KMS-11 (cell line): ENCODE measurements around the gene CHCHD2.
A peak's percentile ranks its signal among the peaks of the same experiment; 100 is the strongest.
"Not testable (repeated sequence)": the region's sequence is repeated elsewhere in the genome, so short reads cannot be mapped to it uniquely, and the experiment has no call there.

Experiments used
- H2AFZ ChIP-seq: fragments of 200-600 bp; sonication (generic); 2 replicates; pipeline ENCODE4 v1.6.1; 2016; ENCODE audit warnings: antibody characterized with exemption, mixed run types, low read depth
- H3K27ac ChIP-seq: fragments of 200-600 bp; sonication (generic); 2 replicates; pipeline ENCODE4 v1.6.1; 2016; ENCODE audit warnings: mild to moderate bottlenecking, mixed run types
- H3K27me3 ChIP-seq: fragments of 200-600 bp; sonication (generic); 2 replicates; pipeline ENCODE4 v1.6.1; 2017; ENCODE audit warnings: mild to moderate bottlenecking, low read depth, mixed run types, moderate library complexity; ENCODE audit not compliant: insufficient read depth
- H3K36me3 ChIP-seq: fragments of 200-600 bp; sonication (generic); 2 replicates; pipeline ENCODE4 v1.6.1; 2017; ENCODE audit warnings: mild to moderate bottlenecking, mixed run types; ENCODE audit not compliant: insufficient read depth
- H3K4me1 ChIP-seq: fragments of 200-600 bp; sonication (generic); 2 replicates; pipeline ENCODE4 v1.6.1; 2016; ENCODE audit warnings: mild to moderate bottlenecking, low read depth, mixed run types; ENCODE audit not compliant: poor library complexity, severe bottlenecking
- H3K4me2 ChIP-seq: fragments of 200-600 bp; sonication (generic); 2 replicates; pipeline ENCODE4 v1.7.0; 2016; ENCODE audit warnings: mild to moderate bottlenecking, mixed run types
- H3K4me3 ChIP-seq: fragments of 200-600 bp; sonication (generic); IDR thresholded peaks from 2 replicates; pipeline ENCODE4 v1.6.1; 2017; ENCODE audit warnings: low read depth, low read length, mixed read lengths; ENCODE audit not compliant: insufficient read depth
- H3K79me2 ChIP-seq: fragments of 200-600 bp; sonication (generic); 2 replicates; pipeline ENCODE4 v1.6.1; 2016; ENCODE audit warnings: low read depth, mixed run types; ENCODE audit not compliant: insufficient read depth
- H3K9ac ChIP-seq: fragments of 200-600 bp; sonication (generic); 2 replicates; pipeline ENCODE4 v1.6.1; 2016; ENCODE audit warnings: mild to moderate bottlenecking, mixed run types
- H4K20me1 ChIP-seq: fragments of 200-600 bp; sonication (generic); 2 replicates; pipeline ENCODE4 v1.6.1; 2016; ENCODE audit warnings: mild to moderate bottlenecking, mixed run types; ENCODE audit not compliant: insufficient read depth
- TF ChIP-seq, protein P1 (sequence below): fragments of 200-600 bp; sonication (generic); conservative IDR thresholded peaks from 2 replicates; pipeline ENCODE4 v1.6.1; 2017; ENCODE audit warnings: low read depth, mild to moderate bottlenecking, antibody characterized with exemption, low read length, moderate library complexity, mixed read lengths

The CHCHD2 gene

DNA sequence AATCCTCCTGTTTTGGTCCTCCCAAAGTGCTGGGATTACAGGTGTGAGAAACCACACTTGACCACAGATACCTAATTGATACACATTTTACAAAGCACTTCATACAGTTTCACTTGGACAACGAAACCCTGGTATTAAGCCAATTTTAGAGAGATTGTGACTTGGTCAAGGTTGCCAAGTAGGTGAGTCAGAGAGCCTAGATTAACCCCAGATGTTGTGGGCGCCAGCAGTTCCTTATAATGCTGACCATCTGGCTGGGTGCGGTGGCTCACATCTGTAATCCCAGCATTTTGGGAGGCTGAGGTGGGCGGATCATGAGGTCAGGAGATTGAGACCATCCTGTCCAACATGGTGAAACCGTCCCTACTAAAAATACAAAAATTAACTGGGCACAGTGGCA, 8.6 kb downstream of the CHCHD2 start:
- H3K9ac ChIP-seq: no peak overlapping the region
- no peaks in the 10 kb centered on the region for H3K79me2 ChIP-seq
- H3K4me2 ChIP-seq: peak overlapping the region; percentile 44; the same call in 1 of the 2 replicates
- H2AFZ ChIP-seq: no peak overlapping the region
- no peaks in the 10 kb centered on the region for H4K20me1 ChIP-seq
- H3K4me3 ChIP-seq: no peak overlapping the region
- peaks cover 68% of the 10 kb centered on the region for H3K4me1 ChIP-seq
- H3K36me3 ChIP-seq: peaks cover 10% of the 10 kb centered on the region; the same call in 1 of the 2 replicates
- H3K27ac ChIP-seq: peak overlapping the region; percentile 58
- TF ChIP-seq, protein P1, sequence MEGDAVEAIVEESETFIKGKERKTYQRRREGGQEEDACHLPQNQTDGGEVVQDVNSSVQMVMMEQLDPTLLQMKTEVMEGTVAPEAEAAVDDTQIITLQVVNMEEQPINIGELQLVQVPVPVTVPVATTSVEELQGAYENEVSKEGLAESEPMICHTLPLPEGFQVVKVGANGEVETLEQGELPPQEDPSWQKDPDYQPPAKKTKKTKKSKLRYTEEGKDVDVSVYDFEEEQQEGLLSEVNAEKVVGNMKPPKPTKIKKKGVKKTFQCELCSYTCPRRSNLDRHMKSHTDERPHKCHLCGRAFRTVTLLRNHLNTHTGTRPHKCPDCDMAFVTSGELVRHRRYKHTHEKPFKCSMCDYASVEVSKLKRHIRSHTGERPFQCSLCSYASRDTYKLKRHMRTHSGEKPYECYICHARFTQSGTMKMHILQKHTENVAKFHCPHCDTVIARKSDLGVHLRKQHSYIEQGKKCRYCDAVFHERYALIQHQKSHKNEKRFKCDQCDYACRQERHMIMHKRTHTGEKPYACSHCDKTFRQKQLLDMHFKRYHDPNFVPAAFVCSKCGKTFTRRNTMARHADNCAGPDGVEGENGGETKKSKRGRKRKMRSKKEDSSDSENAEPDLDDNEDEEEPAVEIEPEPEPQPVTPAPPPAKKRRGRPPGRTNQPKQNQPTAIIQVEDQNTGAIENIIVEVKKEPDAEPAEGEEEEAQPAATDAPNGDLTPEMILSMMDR: no peak
- H3K27me3 ChIP-seq: no peaks in the 10 kb centered on the region

DNA sequence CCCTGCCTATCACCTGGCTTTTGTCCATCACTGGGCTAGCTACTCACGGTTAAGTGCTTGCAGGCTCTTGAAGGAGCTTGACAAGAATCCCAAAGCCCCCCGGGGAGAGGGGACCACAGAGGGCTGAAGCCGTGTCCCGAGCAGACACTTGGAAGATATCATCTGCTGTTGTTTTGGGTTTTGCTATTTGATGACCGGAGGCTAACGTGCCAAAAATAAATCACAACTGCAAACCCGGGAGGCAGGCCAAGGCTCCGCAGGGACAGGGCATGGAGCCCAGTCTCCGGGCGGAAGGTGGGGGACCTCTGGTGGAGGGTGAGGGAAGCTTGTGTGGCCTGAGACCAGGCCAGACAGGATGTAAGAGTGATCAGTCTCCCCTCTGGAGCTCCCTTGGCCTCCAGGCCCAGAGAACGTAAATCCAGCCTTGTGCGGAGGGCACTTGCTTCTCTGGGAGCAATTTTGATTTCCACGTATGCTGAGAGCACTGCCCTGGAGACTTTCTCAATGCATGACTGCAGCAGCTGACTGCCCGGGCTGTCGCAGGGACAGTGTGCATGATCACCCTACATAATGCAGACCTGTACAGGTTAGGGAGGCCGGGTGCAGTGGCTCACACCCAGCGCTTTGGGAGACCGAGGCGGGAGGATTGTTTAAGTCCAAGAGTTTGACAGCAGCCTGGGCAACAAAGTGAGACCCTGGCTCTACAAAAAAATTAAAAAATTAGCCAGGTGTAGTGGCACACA, 13.3 kb downstream of the CHCHD2 start, which contains the start of gene PHKG1:
TSS of gene PHKG1 (minus strand) at position 164 of the 743 bp plus-strand sequence. CDS start 4,011 bp downstream, outside the sequence.
- TF ChIP-seq, protein P1: no peak
- H3K79me2 ChIP-seq: no peaks in the 10 kb centered on the region
- H3K9ac ChIP-seq: no peak within 1 kb of the TSS
- no peak within 1 kb of the TSS for H3K27ac ChIP-seq
- H2AFZ ChIP-seq: no peak within 1 kb of the TSS
- H3K27me3 ChIP-seq: no peaks in the 10 kb centered on the region
- H4K20me1 ChIP-seq: no peaks in the 10 kb centered on the region
- no peaks in the 10 kb centered on the region for H3K36me3 ChIP-seq
- H3K4me2 ChIP-seq: no peak within 1 kb of the TSS
- peaks cover 21% of the 10 kb centered on the region for H3K4me1 ChIP-seq
- H3K4me3 ChIP-seq: no peak within 1 kb of the TSS

DNA sequence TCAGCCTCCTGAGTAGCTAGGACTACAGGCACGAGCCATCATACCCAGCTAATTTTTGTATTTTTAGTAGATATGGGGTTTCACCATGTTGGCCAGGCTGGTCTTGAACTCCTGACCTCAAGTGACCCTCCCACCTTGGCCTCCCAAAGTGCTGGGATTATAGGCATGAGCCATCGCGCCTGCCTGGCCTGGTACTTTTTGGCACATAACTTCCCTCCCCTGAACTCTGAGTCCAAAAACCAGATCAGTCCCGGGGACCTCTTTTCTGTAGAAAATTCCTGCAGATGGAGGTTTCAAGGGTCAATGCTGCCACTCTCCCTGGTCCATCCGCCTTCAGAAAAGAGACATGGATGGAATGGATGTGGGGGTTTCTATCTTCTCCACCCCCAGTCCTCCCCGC, 13.9 kb downstream of the CHCHD2 start:
- H2AFZ ChIP-seq, H3K9ac ChIP-seq, H4K20me1 ChIP-seq, H3K27me3 ChIP-seq, H3K27ac ChIP-seq, H3K36me3 ChIP-seq, H3K4me3 ChIP-seq, H3K79me2 ChIP-seq, H3K4me2 ChIP-seq: not testable (repeated sequence)
- H3K4me1 ChIP-seq: peaks cover 15% of the 10 kb centered on the region

DNA sequence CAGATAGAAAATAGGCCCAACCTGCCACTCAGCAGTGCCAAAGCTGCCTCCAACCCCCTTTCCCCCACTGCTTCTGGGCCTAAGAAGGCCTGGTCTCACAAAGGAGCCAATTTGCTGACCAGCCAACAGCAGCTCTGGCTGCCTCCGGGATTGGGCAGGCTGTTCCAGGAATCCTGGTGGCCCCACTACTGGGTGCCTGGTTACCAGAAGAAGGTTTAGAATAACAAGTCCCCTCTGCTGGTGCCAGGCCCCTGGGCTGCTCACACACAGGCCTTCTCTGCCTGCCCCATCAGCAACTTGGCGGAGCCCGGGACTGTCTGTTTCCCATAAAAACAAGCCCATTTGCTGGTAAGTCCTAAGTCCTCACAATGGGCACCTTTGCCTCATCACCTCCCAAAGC, 14.7 kb downstream of the CHCHD2 start:
- no peaks in the 10 kb centered on the region for H3K36me3 ChIP-seq
- no peak overlapping the region for H3K9ac ChIP-seq
- no peak overlapping the region for H2AFZ ChIP-seq
- H3K4me2 ChIP-seq: no peak overlapping the region
- H3K79me2 ChIP-seq: no peaks in the 10 kb centered on the region
- no peak overlapping the region for H3K27ac ChIP-seq
- no peaks in the 10 kb centered on the region for H3K27me3 ChIP-seq
- H3K4me1 ChIP-seq: peaks cover 7% of the 10 kb centered on the region
- no peaks in the 10 kb centered on the region for H4K20me1 ChIP-seq
- no peak overlapping the region for H3K4me3 ChIP-seq
- TF ChIP-seq, protein P1: no peak

DNA sequence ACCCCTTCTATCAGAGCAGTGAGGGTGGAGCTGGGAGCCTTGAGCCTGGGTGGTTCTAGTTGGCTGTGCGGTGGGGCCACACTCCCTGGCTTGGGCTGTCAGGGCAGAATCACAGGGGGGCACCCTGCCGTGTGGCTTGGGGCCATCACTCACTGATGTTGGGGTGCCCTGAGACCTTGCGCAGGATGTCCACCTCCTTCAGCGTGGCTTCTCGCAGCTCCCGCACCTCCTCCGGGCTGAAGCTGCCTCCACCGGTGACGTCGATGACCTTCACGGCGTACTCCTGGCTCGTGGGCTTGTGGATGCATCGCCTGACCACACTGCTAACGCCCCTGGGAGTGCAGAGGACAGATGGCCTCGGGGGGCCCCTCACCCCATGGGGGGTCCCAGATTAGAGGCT, 18.8 kb downstream of the CHCHD2 start:
- Histone ChIP-seq H3K79me2 (no peaks in the 10 kb centered on the region), H2AFZ (no peak overlapping the region), H3K4me2 (no peak overlapping the region), H3K27me3 (no peaks in the 10 kb centered on the region), H3K9ac (no peak overlapping the region), H3K36me3 (no peaks in the 10 kb centered on the region), H3K27ac (no peak overlapping the region), H4K20me1 (no peaks in the 10 kb centered on the region), H3K4me1 (no peaks in the 10 kb centered on the region), H3K4me3 (no peak overlapping the region)
- TF ChIP-seq, protein P1: no peak
